ENCODE measurements around the gene TBXA2R.

The TBXA2R gene

DNA sequence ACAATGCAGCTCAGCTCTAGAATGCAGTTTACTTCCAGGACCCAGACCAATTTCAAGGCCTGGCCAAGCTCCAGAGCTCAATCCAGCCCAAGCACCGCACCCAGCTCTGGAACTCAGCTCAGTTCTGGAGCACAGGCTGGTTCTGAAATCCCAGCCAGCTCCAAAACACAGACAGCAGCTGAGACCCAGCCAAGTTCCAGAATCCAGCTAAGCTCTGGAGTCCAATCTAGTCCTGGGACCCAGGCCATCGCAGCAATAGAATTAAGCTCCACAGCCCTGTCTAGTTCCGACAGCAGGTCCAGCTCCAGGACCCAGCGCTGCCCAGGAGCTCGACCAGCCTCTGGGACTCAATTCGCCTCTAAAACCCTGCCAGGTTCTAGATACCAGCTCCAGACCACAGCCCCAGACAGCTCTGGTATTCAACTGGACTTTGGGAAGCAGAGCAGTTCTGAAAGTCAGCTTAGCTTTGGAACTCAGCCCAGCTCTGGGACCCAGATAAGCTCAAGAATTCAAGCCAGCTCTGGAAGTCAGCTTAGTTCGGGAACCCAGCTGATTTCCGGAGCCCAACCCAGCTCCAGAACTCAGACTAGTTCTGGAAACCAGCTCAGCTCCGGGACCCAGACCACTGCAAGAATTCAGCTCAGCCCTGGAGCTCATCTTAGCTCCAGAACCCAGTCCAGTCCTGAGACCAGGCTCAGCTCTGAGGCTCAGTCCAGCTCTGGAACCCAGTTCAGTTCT, 14.6 kb downstream of the TBXA2R start:
- DNase-seq (ENCODE audit: insufficient read length, low spot score) (no peak), FAIRE-seq (no peak)
- TF ChIP-seq, protein P1, sequence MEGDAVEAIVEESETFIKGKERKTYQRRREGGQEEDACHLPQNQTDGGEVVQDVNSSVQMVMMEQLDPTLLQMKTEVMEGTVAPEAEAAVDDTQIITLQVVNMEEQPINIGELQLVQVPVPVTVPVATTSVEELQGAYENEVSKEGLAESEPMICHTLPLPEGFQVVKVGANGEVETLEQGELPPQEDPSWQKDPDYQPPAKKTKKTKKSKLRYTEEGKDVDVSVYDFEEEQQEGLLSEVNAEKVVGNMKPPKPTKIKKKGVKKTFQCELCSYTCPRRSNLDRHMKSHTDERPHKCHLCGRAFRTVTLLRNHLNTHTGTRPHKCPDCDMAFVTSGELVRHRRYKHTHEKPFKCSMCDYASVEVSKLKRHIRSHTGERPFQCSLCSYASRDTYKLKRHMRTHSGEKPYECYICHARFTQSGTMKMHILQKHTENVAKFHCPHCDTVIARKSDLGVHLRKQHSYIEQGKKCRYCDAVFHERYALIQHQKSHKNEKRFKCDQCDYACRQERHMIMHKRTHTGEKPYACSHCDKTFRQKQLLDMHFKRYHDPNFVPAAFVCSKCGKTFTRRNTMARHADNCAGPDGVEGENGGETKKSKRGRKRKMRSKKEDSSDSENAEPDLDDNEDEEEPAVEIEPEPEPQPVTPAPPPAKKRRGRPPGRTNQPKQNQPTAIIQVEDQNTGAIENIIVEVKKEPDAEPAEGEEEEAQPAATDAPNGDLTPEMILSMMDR (IDR thresholded peaks at IDR 0.05; ENCODE audit: insufficient read depth, missing control alignments) = no peak

- FAIRE-seq (no peak), DNase-seq (ENCODE audit: insufficient read length, low spot score) (no peak)
- TF ChIP-seq, protein P1 (IDR thresholded peaks at IDR 0.05; ENCODE audit: insufficient read depth, missing control alignments) = no peak
These were observed 15.6 kb downstream of the TBXA2R start for GRCh38 chr19:3590991-3591659.

DNA sequence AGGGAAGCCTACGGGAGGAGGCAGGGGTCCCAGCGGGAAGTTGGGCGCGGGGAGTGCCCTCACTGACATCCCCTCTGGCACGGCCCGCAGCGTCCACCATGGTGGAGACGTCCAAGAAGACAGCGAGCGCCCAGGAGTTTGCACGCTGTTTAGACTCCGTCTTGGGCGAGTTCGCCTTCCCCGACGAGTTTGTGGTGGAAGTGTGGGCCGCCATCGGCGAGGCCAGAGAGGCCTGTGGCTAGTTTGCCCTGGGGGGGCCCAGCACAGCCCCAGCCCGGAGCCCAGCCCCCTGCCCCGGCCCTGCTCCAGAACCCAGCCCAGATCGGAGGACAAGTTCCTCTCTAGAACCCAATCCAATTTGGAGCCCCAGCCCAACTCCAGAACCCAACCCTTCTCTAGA, 16.7 kb downstream of the TBXA2R start:
- no peak for FAIRE-seq
- DNase-seq (ENCODE audit: insufficient read length, low spot score) = no peak
- TF ChIP-seq, protein P1 (IDR thresholded peaks at IDR 0.05; ENCODE audit: insufficient read depth, missing control alignments) = no peak

DNA sequence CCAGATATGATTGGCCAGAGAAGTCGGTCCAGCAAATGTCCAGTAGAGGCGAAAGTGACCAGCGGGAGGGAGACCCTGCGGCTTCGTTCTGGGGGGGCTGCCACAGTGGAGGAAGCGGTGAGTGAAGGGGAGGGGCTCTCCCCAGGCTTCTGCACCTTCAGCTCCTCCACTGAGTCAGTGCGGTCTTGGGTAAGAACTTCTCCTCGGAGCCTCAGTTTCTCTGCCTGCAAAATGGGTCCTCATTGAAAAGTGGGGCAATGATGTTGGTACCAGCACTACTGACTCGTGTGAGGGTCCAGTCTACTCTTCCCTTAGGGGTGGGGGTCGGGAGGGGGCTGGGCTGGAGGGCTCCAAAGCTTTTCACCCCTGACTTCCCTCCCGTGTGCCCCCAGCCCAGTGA, 17.2 kb downstream of the TBXA2R start:
- TF ChIP-seq, protein P1 (IDR thresholded peaks at IDR 0.05; ENCODE audit: insufficient read depth, missing control alignments) = no peak
- DNase-seq (ENCODE audit: insufficient read length, low spot score) (no peak), FAIRE-seq (no peak)

GRCh38 chr19:3586707-3587346, 19.8 kb downstream of the TBXA2R start:
- DNase-seq (ENCODE audit: insufficient read length, low spot score) = no peak
- no peak for FAIRE-seq
- TF ChIP-seq, protein P1 (IDR thresholded peaks at IDR 0.05; ENCODE audit: insufficient read depth, missing control alignments) = no peak

DNA sequence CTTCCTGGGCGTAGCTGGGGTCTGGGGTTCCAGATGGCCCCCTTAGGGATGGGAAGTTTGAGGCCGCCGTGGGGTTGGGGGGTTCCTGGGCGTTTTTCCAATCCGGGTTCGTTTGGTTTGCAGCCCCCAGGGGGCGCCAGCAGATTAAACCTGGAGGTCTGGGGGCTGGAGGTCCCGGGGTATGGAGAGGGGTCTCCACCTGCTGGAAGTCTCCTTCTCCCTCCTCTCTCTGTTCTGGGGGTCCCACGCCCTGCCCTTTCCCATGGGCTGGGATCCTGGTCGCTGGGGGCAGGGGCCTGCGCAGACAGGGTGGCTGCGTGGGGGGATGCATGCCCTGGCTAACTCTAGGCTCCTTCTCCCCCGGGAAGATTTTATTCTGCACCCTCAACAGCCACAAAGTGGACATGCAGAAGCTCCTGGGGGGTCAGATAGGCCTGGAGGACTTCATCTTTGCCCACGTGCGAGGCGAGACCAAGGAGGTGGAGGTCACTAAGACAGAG, 20.5 kb downstream of the TBXA2R start:
- TF ChIP-seq, protein P1 (IDR thresholded peaks at IDR 0.05; ENCODE audit: insufficient read depth, missing control alignments) = peak; percentile 43
- DNase-seq (ENCODE audit: insufficient read length, low spot score) = peak; percentile 83
- FAIRE-seq = no peak

Measured in D721Med (cell line).